Thyroid gland (tissue), 4 donors: Measurements from ENCODE around the gene HIPK4.

Experiments used
- POLR2A ChIP-seq, 2 donors: fragments of 450-650 bp; IDR thresholded peaks; one replicate each; pipeline ENCODE4 v1.6.1; 2017; ENCODE audit warnings: antibody characterized with exemption in 2 of 2, mild to moderate bottlenecking in 2 of 2, moderate library complexity in 1 of 2
- TF ChIP-seq, protein P1 (sequence below), 6 experiments: fragments of 200-600 bp in 3 of 6; fragments of 450-650 bp in 3 of 6; sonication (generic) in 3 of 6; IDR thresholded peaks; one replicate each; pipeline ENCODE4 v1.5.1; 2016 to 2019; ENCODE audit warnings: antibody characterized with exemption in 6 of 6, mild to moderate bottlenecking in 2 of 6, inconsistent platforms in 1 of 6, moderate library complexity in 1 of 6

DNA sequence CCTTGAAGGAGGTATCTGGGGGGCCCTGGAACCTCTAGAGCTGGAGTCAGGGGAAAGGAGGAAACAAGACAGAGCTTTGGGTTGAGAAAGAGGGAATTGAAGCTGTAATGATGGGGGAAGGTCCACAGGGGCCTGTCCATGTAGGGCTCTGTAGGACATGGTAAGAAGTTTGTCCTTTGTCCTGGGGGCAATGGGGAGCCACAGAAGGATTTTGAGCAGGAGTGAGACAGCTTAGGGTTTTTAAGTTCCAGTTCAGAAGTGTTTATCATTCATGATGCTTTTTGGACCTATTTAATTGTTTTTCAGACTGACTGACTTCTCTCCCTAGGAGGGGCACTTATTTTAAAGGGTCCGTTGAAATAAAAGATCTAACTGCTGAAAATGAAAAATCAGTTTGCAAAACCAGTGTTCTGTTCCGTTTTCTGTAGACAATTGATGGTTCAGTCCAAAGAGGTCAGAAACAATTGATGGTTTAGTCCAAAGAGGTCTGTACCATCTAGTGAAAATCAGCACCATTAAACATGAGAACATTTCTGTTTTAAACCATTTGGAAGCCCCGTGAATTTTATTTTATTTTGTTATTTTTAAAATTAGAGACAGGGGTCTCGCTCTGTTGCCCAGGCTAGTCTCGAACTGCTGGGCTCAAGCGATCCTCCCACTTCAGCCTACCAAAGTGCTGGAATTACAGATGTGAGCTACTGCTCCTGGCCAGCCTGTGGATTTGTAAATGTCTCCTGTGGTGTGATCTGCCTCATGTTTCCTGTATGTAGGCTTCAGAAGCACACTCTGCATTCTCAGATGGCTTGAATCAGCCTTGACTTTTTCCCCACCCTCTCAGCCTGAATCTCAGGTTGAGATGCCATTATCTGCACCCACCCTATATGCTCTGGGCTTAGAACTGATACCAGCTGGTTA is 33.0 kb downstream of the HIPK4 start:
- TF ChIP-seq, protein P1, sequence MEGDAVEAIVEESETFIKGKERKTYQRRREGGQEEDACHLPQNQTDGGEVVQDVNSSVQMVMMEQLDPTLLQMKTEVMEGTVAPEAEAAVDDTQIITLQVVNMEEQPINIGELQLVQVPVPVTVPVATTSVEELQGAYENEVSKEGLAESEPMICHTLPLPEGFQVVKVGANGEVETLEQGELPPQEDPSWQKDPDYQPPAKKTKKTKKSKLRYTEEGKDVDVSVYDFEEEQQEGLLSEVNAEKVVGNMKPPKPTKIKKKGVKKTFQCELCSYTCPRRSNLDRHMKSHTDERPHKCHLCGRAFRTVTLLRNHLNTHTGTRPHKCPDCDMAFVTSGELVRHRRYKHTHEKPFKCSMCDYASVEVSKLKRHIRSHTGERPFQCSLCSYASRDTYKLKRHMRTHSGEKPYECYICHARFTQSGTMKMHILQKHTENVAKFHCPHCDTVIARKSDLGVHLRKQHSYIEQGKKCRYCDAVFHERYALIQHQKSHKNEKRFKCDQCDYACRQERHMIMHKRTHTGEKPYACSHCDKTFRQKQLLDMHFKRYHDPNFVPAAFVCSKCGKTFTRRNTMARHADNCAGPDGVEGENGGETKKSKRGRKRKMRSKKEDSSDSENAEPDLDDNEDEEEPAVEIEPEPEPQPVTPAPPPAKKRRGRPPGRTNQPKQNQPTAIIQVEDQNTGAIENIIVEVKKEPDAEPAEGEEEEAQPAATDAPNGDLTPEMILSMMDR (IDR thresholded peaks at IDR 0.05) = no peak
- TF ChIP-seq POLR2A (IDR thresholded peaks at IDR 0.05) = no peak
